NCI-H526 (cell line): ENCODE measurements around the gene PDXK.
A peak's percentile ranks its signal among the peaks of the same experiment; 100 is the strongest.

Experiments
- DNase-seq, 2 experiments: peaks; one replicate each; lab custom pipeline; 2025; lab: John Stamatoyannopoulos, UW

The PDXK gene

DNA sequence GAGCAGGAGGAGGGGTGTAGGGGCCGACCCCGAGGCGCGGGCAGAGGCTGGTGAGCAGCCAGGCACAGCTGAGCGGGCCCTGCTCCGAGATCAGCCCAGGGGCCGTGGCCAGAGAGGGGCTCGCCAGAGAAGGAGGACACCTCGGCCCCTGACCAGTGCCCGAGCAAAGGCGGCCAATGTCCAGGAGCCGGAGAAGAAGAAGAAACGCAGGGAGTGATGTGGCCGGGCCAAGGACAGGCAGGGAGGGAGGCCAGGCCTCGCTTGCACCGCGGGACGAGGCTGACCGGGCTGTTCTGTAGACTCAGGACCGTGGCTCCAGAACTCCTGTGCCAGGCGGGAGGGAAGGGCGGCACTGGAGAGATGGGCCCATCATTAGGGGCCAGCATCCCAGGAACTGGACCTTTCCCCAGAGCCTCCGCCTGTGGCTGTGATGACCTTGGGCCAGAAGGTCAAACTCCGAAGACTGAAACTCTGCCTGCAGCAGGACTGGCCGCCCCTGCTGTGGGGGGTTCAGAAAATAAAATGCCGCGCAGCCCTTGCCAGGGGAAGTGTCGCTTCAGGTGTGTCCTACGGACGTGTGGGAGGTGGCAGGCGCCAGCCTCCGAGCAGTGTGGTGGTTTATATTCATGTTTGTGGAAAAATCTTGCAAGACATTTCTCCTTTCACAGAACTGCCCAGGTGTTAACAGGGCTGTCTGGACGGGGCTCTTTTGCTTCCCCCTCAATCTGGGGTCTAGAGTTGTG is 84.8 kb downstream of the PDXK start:
- no peak for DNase-seq

GRCh38 chr21:43805275-43805800 is 86.4 kb downstream of the PDXK start:
- peak; percentile 16 to 68 for DNase-seq

GRCh38 chr21:43806017-43806710 is 87.2 kb downstream of the PDXK start:
- no peak for DNase-seq

GRCh38 chr21:43808367-43808766 is 89.4 kb downstream of the PDXK start:
- DNase-seq: no peak

GRCh38 chr21:43808832-43809251 is 89.9 kb downstream of the PDXK start:
- DNase-seq: no peak

- no peak for DNase-seq
These were observed 90.4 kb downstream of the PDXK start for GRCh38 chr21:43809346-43809799.

- no peak for DNase-seq
These were observed 91.0 kb downstream of the PDXK start for GRCh38 chr21:43809853-43810504.

DNA sequence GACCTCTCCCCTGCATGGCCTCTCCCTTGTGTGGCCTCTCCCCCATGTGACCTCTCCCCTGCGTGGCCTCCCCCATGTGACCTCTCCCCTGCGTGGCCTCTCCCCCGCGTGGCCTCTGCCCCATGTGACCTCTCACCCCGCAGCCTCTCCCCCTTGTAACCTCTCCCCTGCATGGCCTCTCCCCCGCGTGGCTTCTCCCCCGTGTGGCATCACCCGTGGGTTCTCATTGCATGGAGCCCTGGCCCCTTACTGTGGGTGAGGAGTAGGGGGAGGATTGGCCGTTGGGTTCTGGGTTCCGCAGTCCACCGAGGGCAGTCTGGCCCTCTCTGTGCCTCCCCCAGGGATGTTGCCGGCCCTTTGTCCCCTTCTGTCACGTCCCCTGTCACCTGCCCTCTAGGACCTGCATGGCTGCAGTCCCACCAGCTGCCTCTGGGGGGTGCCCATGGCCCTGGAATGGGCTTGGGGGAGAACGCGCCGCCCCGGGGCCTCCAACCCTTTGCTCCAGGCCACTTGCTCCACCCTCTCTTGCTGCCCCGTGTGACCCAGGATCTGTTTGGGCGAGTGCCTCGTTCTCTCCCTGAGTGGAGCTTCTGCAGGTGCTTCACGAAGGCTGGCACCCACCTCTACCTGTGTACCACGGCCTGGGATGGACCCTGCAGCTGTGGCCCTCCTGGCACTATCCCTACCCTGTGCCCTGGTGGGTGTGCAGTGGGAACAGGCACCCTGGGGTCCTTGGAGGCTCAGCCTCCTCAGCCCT is 91.8 kb downstream of the PDXK start:
- peak; percentile 63 to 90 for DNase-seq

DNA sequence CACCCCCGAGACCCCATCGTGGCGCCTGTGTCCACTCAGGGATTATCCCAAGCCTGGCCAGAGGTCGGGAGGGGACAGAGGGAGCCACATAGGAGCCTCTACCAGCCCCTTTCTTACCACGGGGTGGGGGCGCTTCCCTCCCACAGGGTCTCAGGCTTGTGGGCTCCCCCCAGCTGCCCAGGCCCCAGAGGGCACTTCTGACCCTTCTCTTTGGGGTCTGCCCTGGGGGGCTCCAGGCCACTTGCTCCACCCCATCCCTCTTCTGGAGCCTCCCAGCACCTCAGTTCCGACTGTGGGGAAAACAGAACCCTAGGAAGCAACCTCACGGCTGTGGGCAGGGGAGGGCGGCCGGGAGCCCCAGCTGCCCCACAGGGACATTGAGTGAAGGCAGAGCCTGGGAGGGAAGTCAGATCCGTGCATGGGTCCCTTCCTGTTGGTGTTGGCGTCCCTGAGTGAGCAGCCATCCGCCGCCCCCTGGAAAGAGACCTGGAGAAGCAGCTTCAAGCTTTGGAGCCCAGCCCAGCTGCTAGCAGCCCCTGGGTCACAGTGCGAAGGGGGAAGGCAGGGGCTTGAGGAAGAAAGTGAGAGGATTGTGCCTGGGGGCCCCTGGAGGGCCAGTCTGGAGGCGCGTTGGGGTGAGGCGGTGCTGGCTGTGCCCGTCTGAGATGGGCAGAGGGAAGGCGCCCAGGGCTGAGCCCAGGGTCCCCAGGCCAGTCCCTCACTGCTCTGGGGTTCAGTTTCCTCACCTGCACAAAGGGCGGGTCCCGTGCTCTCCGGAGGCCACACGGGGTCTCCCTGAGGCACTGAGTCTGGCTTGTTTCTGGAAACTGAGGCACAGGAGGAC is 92.6 kb downstream of the PDXK start:
- DNase-seq: peak in 1 of 2 experiments; percentile 29
